GM12875 (cell line): ENCODE data around the gene SLC25A48.

ENCODE experiments used
- H3K4me3 ChIP-seq: one replicate; pipeline ENCODE4 v1.5.1; 2011; ENCODE audit warnings: low read depth, low read length, control low read depth
- TF ChIP-seq, protein P1 (sequence below): IDR thresholded peaks from 2 replicates; pipeline ENCODE4 v1.5.1; 2011; ENCODE audit warnings: low read depth, mild to moderate bottlenecking, control low read depth, inconsistent platforms, low read length, moderate library complexity, borderline replicate concordance; ENCODE audit not compliant: insufficient read depth

The SLC25A48 gene

DNA sequence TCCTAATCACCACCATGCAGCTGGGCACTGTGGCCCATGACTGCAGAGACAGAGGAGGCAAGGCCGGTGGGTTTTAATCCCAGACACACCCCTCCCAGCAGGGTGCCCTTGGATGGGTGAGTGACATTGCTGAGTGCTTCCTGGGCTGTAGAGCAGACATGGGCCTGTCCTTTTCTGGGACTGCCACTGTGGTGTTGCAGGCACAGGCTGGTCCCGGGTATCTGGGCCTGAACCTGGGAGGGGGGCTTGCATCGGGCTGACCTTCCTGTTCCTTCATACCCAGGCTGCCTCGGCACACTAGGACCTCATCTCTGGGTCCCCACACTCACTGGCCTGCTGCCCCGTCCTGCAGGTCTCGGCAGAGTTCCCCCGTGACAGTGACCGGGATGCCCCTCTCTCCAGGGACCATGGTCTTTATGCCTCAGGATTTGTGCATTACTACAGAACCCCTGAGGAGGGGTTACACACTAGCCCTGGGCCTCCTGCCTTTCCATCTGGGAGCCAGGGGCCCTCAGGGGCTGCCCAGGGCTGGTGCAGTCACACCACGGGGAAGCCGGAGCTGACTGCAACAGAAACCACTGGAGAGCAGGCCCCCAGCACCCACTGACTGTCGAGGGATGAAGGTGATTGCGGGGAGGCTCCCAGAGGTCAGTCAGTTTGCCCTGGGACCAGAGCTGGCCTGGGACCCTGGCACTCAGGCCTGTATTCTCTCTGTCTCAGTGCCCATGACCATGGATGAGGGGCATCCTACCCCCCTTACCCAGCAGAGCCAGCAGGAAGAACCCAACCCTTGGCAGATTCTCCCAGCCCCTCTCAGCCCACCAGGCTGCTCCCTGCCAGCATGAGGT is 8.9 kb upstream of the SLC25A48 start:
- H3K4me3 ChIP-seq = no peak overlapping the region
- TF ChIP-seq, protein P1, sequence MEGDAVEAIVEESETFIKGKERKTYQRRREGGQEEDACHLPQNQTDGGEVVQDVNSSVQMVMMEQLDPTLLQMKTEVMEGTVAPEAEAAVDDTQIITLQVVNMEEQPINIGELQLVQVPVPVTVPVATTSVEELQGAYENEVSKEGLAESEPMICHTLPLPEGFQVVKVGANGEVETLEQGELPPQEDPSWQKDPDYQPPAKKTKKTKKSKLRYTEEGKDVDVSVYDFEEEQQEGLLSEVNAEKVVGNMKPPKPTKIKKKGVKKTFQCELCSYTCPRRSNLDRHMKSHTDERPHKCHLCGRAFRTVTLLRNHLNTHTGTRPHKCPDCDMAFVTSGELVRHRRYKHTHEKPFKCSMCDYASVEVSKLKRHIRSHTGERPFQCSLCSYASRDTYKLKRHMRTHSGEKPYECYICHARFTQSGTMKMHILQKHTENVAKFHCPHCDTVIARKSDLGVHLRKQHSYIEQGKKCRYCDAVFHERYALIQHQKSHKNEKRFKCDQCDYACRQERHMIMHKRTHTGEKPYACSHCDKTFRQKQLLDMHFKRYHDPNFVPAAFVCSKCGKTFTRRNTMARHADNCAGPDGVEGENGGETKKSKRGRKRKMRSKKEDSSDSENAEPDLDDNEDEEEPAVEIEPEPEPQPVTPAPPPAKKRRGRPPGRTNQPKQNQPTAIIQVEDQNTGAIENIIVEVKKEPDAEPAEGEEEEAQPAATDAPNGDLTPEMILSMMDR = no peak

DNA sequence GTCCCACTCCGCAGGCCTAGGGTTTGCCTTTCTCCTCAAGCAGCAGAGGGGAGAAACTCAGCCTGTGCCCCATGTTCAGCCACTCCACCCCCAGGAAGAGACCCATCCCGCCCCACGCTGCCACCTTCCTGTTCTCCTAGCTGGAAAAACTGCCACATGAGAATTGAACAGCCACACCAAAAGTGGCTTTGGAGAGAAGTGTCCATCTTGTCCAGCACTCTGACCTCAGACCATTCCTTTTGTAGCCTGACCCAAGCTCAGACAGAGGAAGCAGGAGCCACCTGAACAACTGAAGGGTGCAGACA is 8.3 kb upstream of the SLC25A48 start:
- TF ChIP-seq, protein P1 = no peak
- H3K4me3 ChIP-seq = no peak overlapping the region

DNA sequence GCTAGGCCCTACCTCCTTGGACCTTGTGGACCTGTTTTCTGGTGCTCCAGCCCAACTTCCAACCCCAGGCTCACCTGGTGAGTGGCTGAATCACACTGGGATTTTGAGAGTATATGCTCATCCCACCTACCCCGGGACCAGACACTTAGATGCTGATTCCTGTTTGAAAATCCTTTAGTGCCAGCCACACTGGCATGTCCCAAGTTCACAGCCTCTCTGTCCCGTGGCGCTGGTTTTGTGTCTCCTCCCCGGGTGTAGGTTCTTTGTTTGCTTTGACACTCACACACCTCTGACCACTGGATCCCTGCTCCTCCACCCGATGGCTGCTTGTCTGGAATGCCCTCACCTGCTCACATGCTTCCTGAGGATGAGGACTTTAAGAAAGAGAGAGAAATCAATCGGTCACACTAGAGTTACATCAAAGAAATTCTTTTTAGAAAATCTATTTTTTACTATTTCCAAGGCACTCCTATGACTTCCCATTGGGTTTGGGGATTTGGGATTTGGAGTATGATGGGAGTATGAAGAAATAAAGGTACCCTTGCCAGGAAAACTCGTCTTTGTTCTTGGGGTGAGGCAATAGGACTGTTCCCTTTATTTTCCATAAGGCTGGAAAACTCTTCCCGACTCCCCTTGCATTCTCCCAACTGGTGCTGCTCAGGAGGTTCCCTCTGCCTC is 7.3 kb upstream of the SLC25A48 start:
- H3K4me3 ChIP-seq = no peak overlapping the region
- TF ChIP-seq, protein P1 = no peak

- H3K4me3 ChIP-seq = no peak overlapping the region
- TF ChIP-seq, protein P1 = no peak
These were observed 6.3 kb upstream of the SLC25A48 start for GRCh38 chr5:135827965-135828781.

- TF ChIP-seq, protein P1 = no peak
- H3K4me3 ChIP-seq = no peak overlapping the region
These were observed 5.7 kb upstream of the SLC25A48 start for GRCh38 chr5:135828782-135829127.

GRCh38 chr5:135829179-135829578 is 5.3 kb upstream of the SLC25A48 start:
- H3K4me3 ChIP-seq = no peak overlapping the region
- TF ChIP-seq, protein P1 = no peak
